GM21825 (cell line): ENCODE measurements around the gene GNAZ.

Experiments used
- ATAC-seq: cut with Tn5 transposase; IDR thresholded peaks from one replicate; pipeline ENCODE4 v1.9.1; 2021; ENCODE audit warnings: mild to moderate bottlenecking, moderate library complexity; ENCODE audit not compliant: unreplicated experiment

GNAZ gene

GRCh38 chr22:23150762-23151161 is 80.4 kb downstream of the GNAZ start:
- no peak for ATAC-seq

DNA sequence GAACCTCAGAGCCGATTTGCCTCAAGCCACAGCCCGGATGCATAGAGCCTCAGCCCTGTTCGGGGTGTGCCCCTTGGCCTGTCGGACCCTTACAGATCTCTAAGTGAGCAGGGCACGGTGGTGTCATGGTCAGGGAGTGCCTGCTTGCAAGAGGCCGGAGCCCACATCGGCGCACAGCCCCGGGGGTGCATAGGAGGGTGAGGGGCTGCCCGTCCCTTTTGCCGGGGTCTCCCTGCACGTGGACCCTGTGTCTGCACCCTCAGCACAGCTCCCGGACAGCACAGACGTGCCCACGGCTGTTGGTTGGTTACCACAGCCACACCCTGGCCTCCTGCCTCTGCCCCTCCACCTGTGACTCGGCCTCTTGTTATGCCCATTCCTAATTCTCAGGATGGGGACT is 81.5 kb downstream of the GNAZ start:
- ATAC-seq: no peak

DNA sequence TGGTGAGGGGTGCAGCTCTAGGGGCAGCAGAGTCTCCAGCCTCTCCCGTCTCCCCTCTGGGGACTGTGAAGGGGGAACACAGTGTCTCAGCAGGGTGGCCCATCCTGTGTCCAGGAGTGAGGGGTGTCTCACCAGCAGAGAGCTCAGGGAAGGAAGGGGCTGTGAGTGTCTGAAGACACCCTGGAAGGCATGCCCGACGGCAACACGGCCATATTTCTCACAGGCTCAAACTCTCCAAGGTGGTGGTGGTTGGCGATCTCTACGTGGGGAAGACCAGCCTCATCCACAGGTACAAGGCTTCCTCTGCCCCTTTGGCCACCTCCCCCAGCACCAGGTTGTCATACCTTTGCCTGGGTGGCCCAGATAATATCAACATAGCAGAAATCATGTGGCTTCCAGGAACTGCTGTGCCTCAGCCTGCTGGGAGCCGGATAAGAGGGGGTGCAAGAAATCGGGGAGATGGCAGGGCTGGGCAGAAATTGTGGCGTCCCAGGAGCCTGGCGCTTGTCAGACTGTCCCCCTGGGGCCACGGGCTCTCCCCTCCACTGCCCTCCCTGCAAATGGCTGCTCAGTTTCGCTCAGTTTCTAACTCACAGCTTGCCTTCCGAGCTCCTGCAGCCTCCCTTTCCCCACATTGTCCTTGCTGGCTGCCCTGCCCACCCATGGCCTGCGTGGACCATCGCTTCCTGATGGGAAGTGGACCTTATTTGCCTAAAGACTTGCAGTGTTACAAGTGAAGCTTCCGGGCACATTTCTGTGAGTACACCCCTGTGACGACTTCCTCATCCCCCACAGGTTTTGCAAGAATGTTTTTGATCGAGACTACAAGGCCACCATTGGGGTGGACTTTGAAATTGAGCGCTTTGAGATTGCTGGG is 82.2 kb downstream of the GNAZ start:
- ATAC-seq: no peak

- ATAC-seq: no peak
These were observed 83.7 kb downstream of the GNAZ start for GRCh38 chr22:23153994-23154393.

GRCh38 chr22:23154461-23154860 is 84.1 kb downstream of the GNAZ start:
- no peak for ATAC-seq

- ATAC-seq: no peak
These were observed 84.8 kb downstream of the GNAZ start for GRCh38 chr22:23155143-23155542.

DNA sequence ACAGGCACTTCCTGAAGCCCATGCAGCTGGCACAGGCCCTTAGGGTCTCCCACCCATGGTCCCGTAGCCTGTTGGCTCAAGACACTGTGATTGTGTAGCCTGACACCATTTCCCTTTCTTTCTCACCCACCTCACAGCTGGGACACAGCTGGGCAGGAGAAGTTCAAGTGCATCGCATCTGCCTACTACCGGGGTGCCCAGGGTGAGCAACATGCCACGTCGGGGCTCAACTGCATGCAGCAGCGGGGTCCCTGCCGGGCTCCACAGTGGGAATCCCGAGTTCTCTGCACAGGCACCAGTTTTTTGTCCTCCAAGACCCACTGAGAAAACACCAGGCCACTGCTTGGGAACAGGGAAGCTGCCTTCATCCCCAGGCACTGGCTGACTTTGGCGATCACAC is 85.5 kb downstream of the GNAZ start:
- ATAC-seq: no peak

- ATAC-seq: no peak
These were observed 86.0 kb downstream of the GNAZ start for GRCh38 chr22:23156286-23156685.

DNA sequence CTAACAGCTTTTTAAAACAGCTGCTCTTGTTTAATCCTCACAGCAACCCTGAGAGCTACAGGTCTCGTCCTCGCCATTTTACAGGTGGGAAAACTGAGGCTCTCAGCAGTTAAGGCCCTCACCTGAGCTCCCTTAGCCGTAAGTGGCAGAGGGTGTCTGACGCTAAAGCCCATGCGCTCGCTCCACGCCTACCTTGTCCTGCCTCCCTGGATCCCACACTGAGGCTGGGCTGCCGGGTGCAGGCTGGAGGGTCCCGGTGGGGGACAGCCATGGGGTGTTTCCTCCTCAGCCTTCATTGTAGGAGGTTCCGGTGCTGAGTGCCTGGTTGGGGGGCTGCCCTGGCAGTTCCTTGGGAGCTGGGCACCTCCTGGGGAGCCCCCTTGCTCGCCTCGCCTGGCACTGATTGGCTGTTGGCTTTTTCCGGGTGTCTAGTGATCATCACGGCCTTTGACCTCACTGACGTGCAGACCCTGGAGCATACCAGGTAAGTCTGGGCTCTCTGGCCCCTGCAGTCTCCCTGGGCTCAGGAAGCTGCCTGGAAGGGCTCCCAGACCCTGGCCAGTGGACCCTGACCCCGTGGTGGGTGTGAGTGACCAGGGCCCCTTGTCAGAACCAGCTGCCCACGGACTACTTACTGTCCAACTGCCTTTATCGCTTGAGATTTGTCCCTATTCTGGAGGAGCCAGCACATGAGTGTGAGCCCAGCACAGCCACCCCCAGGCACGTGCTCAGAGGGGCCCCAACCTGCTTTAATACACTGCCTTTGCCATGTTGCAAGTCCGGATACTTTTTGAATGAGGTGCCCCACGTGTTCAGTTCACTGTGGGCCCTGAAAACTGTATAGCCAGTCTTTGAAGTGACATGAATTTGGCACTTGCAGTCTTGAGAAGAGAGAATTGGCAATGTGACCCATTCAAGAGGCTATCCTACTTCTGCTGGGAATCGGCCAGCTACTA is 87.5 kb downstream of the GNAZ start:
- ATAC-seq: no peak

DNA sequence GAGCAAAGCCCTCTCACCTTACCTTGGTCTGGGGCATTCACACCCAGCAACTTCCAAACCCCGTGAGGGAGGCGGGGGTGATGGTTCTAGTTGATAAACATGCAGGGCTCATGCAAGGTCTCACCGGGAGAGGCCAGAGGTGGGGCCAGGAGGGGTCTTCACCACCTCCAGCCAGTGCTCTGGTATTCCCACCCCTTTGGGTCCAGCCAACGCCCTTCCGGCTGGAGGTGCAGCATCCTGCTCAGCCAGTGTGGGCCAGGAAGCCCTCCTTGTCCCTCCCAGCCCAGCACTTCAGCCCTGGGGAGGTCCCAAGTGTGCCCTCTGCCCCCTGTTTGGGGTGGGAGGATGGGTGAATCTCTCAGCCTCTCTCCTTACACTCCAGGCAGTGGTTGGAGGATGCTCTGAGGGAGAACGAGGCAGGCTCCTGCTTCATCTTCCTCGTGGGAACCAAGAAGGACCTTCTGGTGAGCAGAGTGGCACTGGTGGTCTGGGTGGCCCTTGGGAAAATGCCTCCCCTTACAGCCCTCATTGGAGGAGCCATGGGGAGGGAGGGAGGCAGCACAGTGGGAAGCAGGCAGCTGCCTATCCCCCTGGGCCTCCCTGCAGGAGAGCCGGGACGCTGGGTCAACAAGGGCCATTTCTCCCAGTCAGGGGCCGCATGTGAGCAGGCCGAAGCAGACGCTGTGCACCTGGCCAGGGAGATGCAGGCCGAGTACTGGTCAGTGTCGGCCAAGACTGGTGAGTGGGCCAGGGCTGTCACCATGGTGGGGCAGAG is 88.4 kb downstream of the GNAZ start:
- no peak for ATAC-seq

DNA sequence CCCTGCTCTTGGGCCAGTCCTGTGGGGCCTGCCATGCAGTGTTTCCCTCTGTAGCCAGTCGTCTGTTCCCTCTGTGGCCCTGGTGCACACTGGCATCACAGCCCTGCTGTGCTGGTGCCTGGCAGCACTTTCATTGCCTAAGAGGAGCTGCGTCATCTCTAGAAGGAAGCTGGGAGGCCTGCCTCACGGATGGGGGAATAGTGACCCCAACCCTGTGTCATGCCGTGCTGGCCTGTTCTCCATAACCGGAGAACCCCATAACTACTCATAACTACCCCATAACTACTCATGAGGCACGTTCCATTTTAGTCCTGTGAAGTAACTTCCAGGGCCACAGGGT is 88.9 kb downstream of the GNAZ start:
- ATAC-seq: no peak

DNA sequence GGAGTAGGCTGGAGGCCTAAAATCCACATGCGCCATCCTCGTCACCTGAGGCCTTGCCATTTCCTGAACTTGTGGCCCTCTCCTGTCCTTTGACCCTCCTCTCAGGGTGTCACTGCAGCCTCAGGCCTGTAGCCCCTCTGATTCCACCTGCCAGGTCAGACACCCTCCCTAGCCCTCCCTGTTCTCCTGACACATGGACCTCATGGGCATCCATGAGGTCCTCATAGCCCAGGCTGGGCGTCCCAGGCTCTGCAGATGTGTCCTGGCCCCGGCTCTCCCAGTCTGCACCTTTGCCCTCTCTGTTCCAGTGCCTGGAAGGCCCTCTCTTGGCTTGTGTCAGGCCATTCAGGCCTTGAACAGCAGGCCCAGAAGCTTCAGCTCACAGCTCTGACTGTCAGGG is 90.7 kb downstream of the GNAZ start:
- ATAC-seq: no peak

DNA sequence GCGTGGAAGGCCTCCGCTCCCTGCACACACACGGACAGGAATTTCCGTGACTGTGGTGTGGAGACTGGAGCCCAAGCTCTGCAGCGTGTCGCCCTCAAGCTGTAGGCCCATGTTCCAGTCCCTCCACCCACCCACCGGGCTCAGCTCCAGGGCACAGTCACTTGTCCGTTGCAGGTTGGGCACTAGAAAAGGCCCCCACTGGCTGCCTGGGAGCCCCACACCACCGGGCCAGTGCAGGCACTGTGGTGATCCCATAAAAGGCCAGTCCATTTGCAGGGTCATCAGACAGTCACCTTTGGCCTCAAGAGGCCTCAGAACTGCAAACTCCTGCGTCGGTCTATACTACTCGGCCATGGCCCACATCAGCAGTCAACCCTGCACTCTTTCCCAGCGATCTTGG is 91.3 kb downstream of the GNAZ start:
- no peak for ATAC-seq

GRCh38 chr22:23163665-23164064 is 93.3 kb downstream of the GNAZ start:
- no peak for ATAC-seq

GRCh38 chr22:23164091-23164490 is 93.8 kb downstream of the GNAZ start:
- ATAC-seq: no peak

DNA sequence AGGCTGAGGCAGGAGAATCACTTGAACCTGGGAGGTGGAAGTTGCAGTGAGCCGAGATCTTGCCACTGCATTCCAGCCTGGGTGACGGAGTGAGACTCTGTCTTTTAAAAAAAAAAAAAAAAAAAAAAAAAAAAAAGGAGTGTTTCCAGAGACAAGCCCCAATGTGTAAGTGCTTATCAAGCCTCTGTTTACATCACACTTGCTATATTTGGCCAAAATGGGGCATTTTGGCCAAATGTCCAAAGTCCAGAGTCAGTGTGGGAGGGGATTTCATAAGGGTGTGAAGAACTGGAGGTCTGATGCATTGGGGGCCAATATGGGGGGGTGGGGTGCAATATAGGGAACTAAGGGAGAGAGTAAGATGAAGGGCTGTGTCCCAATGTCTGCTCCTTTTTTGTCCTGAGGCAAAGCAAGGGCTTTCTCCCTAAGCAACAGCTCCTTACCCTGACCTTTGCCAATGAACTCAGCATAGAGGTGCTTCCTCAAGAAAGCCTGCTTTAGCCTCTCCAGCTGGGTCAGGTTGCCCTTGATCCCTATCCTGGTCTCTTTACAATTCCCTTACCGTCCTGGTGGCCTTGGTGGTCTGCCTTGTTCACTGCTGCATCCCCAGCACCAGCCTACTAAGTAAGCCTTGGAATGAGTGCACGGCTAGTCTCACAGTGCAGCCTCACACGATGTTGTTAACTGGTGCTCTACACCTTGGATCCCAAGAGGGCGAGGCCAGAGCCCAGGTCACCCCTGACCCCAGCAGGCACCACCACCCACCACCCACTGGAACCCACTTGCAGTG is 95.9 kb downstream of the GNAZ start:
- ATAC-seq: no peak

GRCh38 chr22:23166841-23167616 is 96.7 kb downstream of the GNAZ start:
- ATAC-seq: no peak

DNA sequence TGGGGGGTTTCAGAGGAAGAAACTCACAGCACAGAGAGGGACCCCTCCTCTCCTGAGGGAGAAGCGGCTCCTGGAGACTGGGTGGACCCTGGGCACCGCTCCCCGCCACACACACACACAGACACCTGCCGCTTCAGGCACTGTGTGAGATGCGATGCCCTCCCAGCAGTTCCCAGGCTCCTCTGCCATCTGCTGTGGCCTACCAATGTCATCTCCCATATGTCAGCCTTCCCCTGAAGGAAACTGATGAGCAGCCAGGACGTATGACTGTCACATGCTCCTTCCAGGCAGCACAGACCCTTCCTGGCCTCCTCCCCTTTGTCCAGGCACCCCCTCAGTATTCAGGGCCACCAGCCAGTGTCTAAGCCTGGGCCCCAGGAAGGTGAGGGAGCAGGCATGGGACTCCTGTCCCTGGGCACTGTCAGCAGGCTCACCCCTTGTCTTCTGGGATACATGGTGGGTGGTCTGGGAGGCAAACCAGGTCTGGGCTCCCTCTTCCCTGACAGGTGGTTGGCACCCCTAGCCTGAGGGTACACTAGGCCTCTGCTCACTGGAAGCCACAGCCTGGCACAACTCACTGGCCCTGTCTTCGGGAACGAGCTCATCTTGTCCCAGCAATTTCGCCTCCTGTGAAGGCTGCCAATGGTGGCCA is 98.2 kb downstream of the GNAZ start:
- ATAC-seq: no peak

DNA sequence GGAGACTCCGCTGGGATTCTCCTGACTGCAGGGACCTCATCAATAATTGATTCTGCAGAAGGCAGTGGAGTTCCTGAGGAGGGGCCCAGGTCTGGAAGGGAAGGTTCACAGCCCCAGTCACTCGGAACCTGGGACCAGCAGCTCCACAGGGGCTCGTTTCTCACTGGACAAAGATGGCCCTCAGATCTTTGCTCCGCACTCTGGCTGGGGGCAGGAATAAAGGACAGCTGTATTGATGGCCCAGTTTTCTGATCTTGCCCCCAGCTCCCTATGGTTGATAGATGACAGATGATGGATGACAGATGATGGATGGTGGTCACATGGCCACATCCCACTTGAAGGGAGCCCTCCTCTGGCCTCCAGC is 98.7 kb downstream of the GNAZ start:
- ATAC-seq: no peak
